K562 (cell line): Measurements from ENCODE around the gene FAM120AOS. TPM values are rescaled to one million over a fixed set of nuclear protein-coding genes. Genes with fewer than 3 reads are reported as not detected.

Source experiments
- ATF1 ChIP-seq, 2 experiments: fragments of 450-650 bp in 1 of 2; IDR thresholded peaks; 2 replicates each; pipeline ENCODE4 v1.6.1; 2016; ENCODE audit warnings: missing compliant biosample characterization in 1 of 2, missing genetic modification characterization in 1 of 2
- ATF6 ChIP-seq: sonication (generic); formaldehyde crosslinking; IDR thresholded peaks from 2 replicates; pipeline ENCODE4 v1.4.0; 2020; ENCODE audit warnings: mild to moderate bottlenecking, missing genetic modification reagents
- CBX1 ChIP-seq: sonication (generic); IDR thresholded peaks from 2 replicates; pipeline ENCODE4 v1.6.1; 2016; ENCODE audit warnings: antibody characterized with exemption, low read depth, mild to moderate bottlenecking
- DIDO1 ChIP-seq: fragments of 450-650 bp; IDR thresholded peaks from 2 replicates; pipeline ENCODE4 v1.6.1; 2016; ENCODE audit warnings: low read depth, missing biosample characterization, missing genetic modification characterization
- ELF2 ChIP-seq: fragments of 250-450 bp; sonication (Bioruptor Pico); IDR thresholded peaks from 2 replicates; pipeline ENCODE4 v1.5.0; 2021; ENCODE audit warnings: mild to moderate bottlenecking
- ERF ChIP-seq: fragments of 450-650 bp; formaldehyde crosslinking; IDR thresholded peaks from 2 replicates; pipeline ENCODE4 v1.4.0; 2020; ENCODE audit warnings: mild to moderate bottlenecking, mixed read lengths
- L3MBTL2 ChIP-seq: fragments of 450-650 bp; IDR thresholded peaks from 2 replicates; pipeline ENCODE4 v1.6.1; 2016; ENCODE audit warnings: mild to moderate bottlenecking, moderate library complexity
- MTA3 ChIP-seq: fragments of 450-650 bp; formaldehyde crosslinking; IDR thresholded peaks from 2 replicates; pipeline ENCODE4 v1.6.1; 2017; ENCODE audit warnings: mild to moderate bottlenecking, borderline replicate concordance
- MYC ChIP-seq, 2 experiments: fragments of 250-450 bp in 1 of 2; sonication (Bioruptor Pico) in 1 of 2; IDR thresholded peaks; 2 replicates each; pipeline versions ENCODE4 v1.5.1 to v1.6.1; 2012 to 2021; ENCODE audit warnings: low read depth in 2 of 2, borderline replicate concordance in 1 of 2, improper control_type of control experiment in 1 of 2, low read length in 1 of 2, mild to moderate bottlenecking in 1 of 2, moderate library complexity in 1 of 2
- NCOA1 ChIP-seq: fragments of 450-650 bp; IDR thresholded peaks from 2 replicates; pipeline ENCODE4 v1.6.1; 2016; ENCODE audit warnings: low read depth
- PCBP2 ChIP-seq: fragments of 200-400 bp; formaldehyde crosslinking; IDR thresholded peaks from 2 replicates; pipeline ENCODE4 v1.6.1; 2018; ENCODE audit warnings: low read length, low read depth, mild to moderate bottlenecking, moderate library complexity; ENCODE audit not compliant: poor library complexity, severe bottlenecking
- RBM17 ChIP-seq: fragments of 200-400 bp; formaldehyde crosslinking; IDR thresholded peaks from 2 replicates; pipeline ENCODE4 v1.6.1; 2017; ENCODE audit warnings: low read depth, mild to moderate bottlenecking, low read length, borderline replicate concordance
- REST ChIP-seq, 2 experiments: fragments of 450-650 bp; formaldehyde crosslinking in 1 of 2; IDR thresholded peaks; 2 replicates each; pipeline versions ENCODE4 v1.4.0 to v1.6.1; 2014 to 2020; ENCODE audit warnings: mild to moderate bottlenecking in 2 of 2, borderline replicate concordance in 1 of 2, low read depth in 1 of 2
- SREBF1 ChIP-seq: fragments of 150-350 bp; IDR thresholded peaks from 2 replicates; pipeline ENCODE4 v1.6.1; 2014; ENCODE audit warnings: antibody characterized with exemption, low read depth, low read length, borderline replicate concordance
- XRCC5 ChIP-seq: fragments of 200-400 bp; formaldehyde crosslinking; IDR thresholded peaks from 2 replicates; pipeline ENCODE4 v1.6.1; 2017; ENCODE audit warnings: low read depth, mild to moderate bottlenecking, low read length
- ZNF347 ChIP-seq: fragments of 450-650 bp; formaldehyde crosslinking; IDR thresholded peaks from 2 replicates; pipeline ENCODE4 v1.4.0; 2020; ENCODE audit warnings: low read depth, mild to moderate bottlenecking, moderate library complexity
- polyA plus RNA-seq, 8 experiments: library from polyadenylated mRNA; depleted of rRNA in 4 of 8; stranded (reverse) in 5 of 8; unstranded in 3 of 8; fragments of >200 nt; fragmentation: Nextera tagmentation in 2 of 8; fragmentation: Illumina TruSeq in 1 of 8; extraction: Ambion mirVana in 2 of 8; extraction: Trizol in 1 of 8; gene quantifications; 2 replicates each; pipeline versions ENCODE4 v1.2.1 to v1.2.3, GENCODE V29; 2011 to 2014; ENCODE audit warnings: inconsistent platforms in 1 of 8, missing spikeins in 1 of 8
- total RNA-seq, 7 experiments: library from RNA; depleted of rRNA in 6 of 7; stranded (reverse); fragments of >200 nt in 6 of 7; fragmentation: Illumina TruSeq in 2 of 7; extraction: Trizol in 2 of 7; gene quantifications; 2 replicates each; pipeline versions ENCODE4 v1.2.1 to v1.2.3, GENCODE V29; 2011 to 2021; ENCODE audit warnings: low replicate concordance in 1 of 7

FAM120AOS gene
- total and polyA plus RNA-seq, 9 of the 15 experiments (the other 6 are each of a cell fraction or from before 2014, with no cell fraction given), result 18.8 to 53.4 (median 41.4) TPM

GRCh38 chr9:93450945-93451815, 2.2 kb downstream of the FAM120AOS start, which contains the start of gene FAM120A (continued):
- TF ChIP-seq REST (IDR thresholded peaks at IDR 0.05; ENCODE audit: borderline replicate concordance) (no peak), REST (CRISPR knock-in tag; IDR thresholded peaks at IDR 0.05; ENCODE audit: low read depth) (peak; percentile 84), DIDO1 (tag) (no peak), ELF2 (CRISPR knock-in tag) (no peak), L3MBTL2 (peak; percentile 65), ATF1 (CRISPR knock-in tag; IDR thresholded peaks at IDR 0.05) (no peak), ATF1 (tag; IDR thresholded peaks at IDR 0.05) (peak; percentile 53), PCBP2 (no peak), MYC (IDR thresholded peaks at IDR 0.05; ENCODE audit: low read depth, low read length) (peak; percentile 75), MYC (CRISPR knock-in tag; IDR thresholded peaks at IDR 0.05; ENCODE audit: borderline replicate concordance, low read depth) (0 out of 2 replicates have a peak, but pooled peaks have one; percentile 53), ATF6 (no peak), ZNF347 (CRISPR knock-in tag) (no peak), SREBF1 (no peak), RBM17 (no peak), ERF (CRISPR knock-in tag) (peak; percentile 74; the same call in 1 of the 2 replicates), XRCC5 (no peak), NCOA1 (no peak), MTA3 (peak; percentile 56; the same call in 1 of the 2 replicates), CBX1 (no peak)
